SK-N-SH (cell line): Measurements from ENCODE around the gene CALN1. TPM values are rescaled to one million over a fixed set of nuclear protein-coding genes. Genes with fewer than 3 reads are reported as not detected.

Experiments
- CTCF ChIA-PET: fragments of 300-600, 350-600 bp; formaldehyde crosslinking; extraction: SDS; loops from one replicate; lab custom pipeline; 2021; lab: Yijun Ruan, JAX
- POLR2A ChIA-PET: fragments of 350-600 bp; sonication (Branson Sonifier 250); formaldehyde crosslinking; extraction: SDS; loops from one replicate; lab custom pipeline; 2020; ENCODE audit warnings: antibody characterized with exemption, inconsistent platforms; lab: Yijun Ruan, JAX
- DNase-seq: peaks from one replicate; pipeline ENCODE4 v3.0.0; 2012
- H2AFZ ChIP-seq: fragments of 200-600 bp; sonication (generic); 2 replicates; pipeline ENCODE4 v1.8.1; 2016; ENCODE audit warnings: antibody characterized with exemption, mild to moderate bottlenecking, low read depth
- H3F3A ChIP-seq: fragments of 200-600 bp; sonication (generic); replicated peaks from 2 replicates; pipeline ENCODE3; 2016; ENCODE audit warnings: antibody characterized with exemption, mild to moderate bottlenecking; ENCODE audit not compliant: insufficient read depth
- H3K27ac ChIP-seq, 2 experiments: fragments of 200-500 bp in 1 of 2; fragments of 200-600 bp in 1 of 2; sonication (Bioruptor generic) in 1 of 2; sonication (generic), shearing (Covaris generic) in 1 of 2; 2 replicates each; pipeline versions ENCODE4 v1.5.1 to v1.6.1; 2014 to 2016; ENCODE audit warnings: low read depth in 2 of 2, inconsistent platforms in 1 of 2, low read length in 1 of 2, mild to moderate bottlenecking in 1 of 2, mixed read lengths in 1 of 2
- H3K27me3 ChIP-seq: fragments of 200-600 bp; sonication (generic), shearing (Covaris generic); 2 replicates; pipeline ENCODE4 v1.6.1; 2016; ENCODE audit warnings: mixed run types; ENCODE audit not compliant: insufficient read depth
- H3K36me3 ChIP-seq, 2 experiments: fragments of 200-500 bp in 1 of 2; fragments of 200-600 bp in 1 of 2; sonication (Bioruptor generic) in 1 of 2; sonication (generic) in 1 of 2; replicated peaks in 1 of 2; 2 replicates each; pipeline versions ENCODE3 to v1.5.1; 2014 to 2016; ENCODE audit warnings: low read length in 1 of 2, mild to moderate bottlenecking in 1 of 2; ENCODE audit not compliant: insufficient read depth in 2 of 2, control insufficient read depth in 1 of 2
- H3K4me1 ChIP-seq, 2 experiments: fragments of 200-500 bp in 1 of 2; fragments of 200-600 bp in 1 of 2; sonication (Bioruptor generic) in 1 of 2; sonication (generic), shearing (Covaris generic) in 1 of 2; 2 replicates each; pipeline versions ENCODE4 v1.5.1 to v1.6.1; 2014 to 2016; ENCODE audit warnings: low read depth in 1 of 2, low read length in 1 of 2, mixed run types in 1 of 2; ENCODE audit not compliant: insufficient read depth in 2 of 2, control insufficient read depth in 1 of 2
- H3K4me2 ChIP-seq: fragments of 200-600 bp; sonication (generic), shearing (Covaris generic); 2 replicates; pipeline ENCODE4 v1.6.1; 2017; ENCODE audit warnings: mixed run types
- H3K4me3 ChIP-seq, 2 experiments: fragments of 200-500 bp in 1 of 2; fragments of 200-600 bp in 1 of 2; sonication (Bioruptor generic) in 1 of 2; sonication (generic), shearing (Covaris generic) in 1 of 2; 2 replicates each; pipeline versions ENCODE4 v1.5.1 to v1.8.1; 2014 to 2016; ENCODE audit warnings: low read depth in 2 of 2, inconsistent platforms in 1 of 2, low read length in 1 of 2, mild to moderate bottlenecking in 1 of 2, mixed read lengths in 1 of 2, moderate library complexity in 1 of 2
- H3K79me2 ChIP-seq: fragments of 200-600 bp; sonication (generic); 2 replicates; pipeline ENCODE4 v1.8.1; 2017; ENCODE audit warnings: mild to moderate bottlenecking; ENCODE audit not compliant: insufficient read depth
- H3K9ac ChIP-seq: fragments of 200-600 bp; sonication (generic); 2 replicates; pipeline ENCODE4 v1.6.1; 2017; ENCODE audit warnings: mixed run types
- H3K9me2 ChIP-seq: fragments of 200-600 bp; sonication (generic); 2 replicates; pipeline ENCODE4 v1.6.1; 2017; ENCODE audit warnings: mixed run types
- H3K9me3 ChIP-seq: fragments of 200-600 bp; sonication (generic); 2 replicates; pipeline ENCODE4 v1.6.1; 2017; ENCODE audit warnings: mixed run types, mild to moderate bottlenecking, moderate library complexity
- H4K20me1 ChIP-seq: fragments of 200-600 bp; sonication (generic); 2 replicates; pipeline ENCODE4 v1.6.1; 2017; ENCODE audit warnings: mild to moderate bottlenecking, mixed run types; ENCODE audit not compliant: insufficient read depth
- CHD2 ChIP-seq: fragments of 150-350 bp; IDR thresholded peaks from 2 replicates; pipeline ENCODE4 v1.6.1; 2018; ENCODE audit warnings: low read length; ENCODE audit not compliant: partially characterized antibody
- GATA2 ChIP-seq: sonication (generic); formaldehyde crosslinking; IDR thresholded peaks from 2 replicates; pipeline ENCODE4 v1.5.0; 2020; ENCODE audit warnings: mild to moderate bottlenecking, missing genetic modification reagents
- MXI1 ChIP-seq: IDR thresholded peaks from 2 replicates; pipeline ENCODE4 v1.6.1; 2012; ENCODE audit warnings: mild to moderate bottlenecking, low read depth, low read length, improper control_type of control experiment
- NFIC ChIP-seq: IDR thresholded peaks from 2 replicates; pipeline ENCODE4 v1.4.0; 2012; ENCODE audit warnings: borderline replicate concordance
- RAD21 ChIP-seq: IDR thresholded peaks from 2 replicates; pipeline ENCODE4 v1.6.1; 2012; ENCODE audit warnings: mild to moderate bottlenecking, low read length
- SMC3 ChIP-seq: IDR thresholded peaks from 2 replicates; pipeline ENCODE4 v1.6.1; 2012; ENCODE audit warnings: low read depth, low read length, improper control_type of control experiment
- TAF1 ChIP-seq: IDR thresholded peaks from 2 replicates; pipeline ENCODE4 v1.6.1; 2012; ENCODE audit warnings: low read depth, mild to moderate bottlenecking, low read length, moderate library complexity, borderline replicate concordance
- YY1 ChIP-seq: IDR thresholded peaks from 2 replicates; pipeline ENCODE4 v1.4.0; 2012; ENCODE audit warnings: low read depth, mild to moderate bottlenecking
- WGBS: methylation state at CpG from one replicate; pipeline ENCODE4 v1.1.6; 2017; ENCODE audit warnings: low lambda C conversion rate; 5-methylcytosine and 5-hydroxymethylcytosine counted together
- polyA plus RNA-seq, 3 experiments: library from polyadenylated mRNA; depleted of rRNA; stranded (reverse); fragments of >200 nt; gene quantifications; 2 replicates each; pipeline ENCODE4 v1.2.3, GENCODE V29; 2012
- TF ChIP-seq, protein P1 (sequence below): fragments of 200-600 bp; sonication (generic); IDR thresholded peaks from 2 replicates; pipeline ENCODE4 v1.6.1; 2017; ENCODE audit warnings: antibody characterized with exemption, mild to moderate bottlenecking, moderate library complexity
- TF ChIP-seq, protein P2 (sequence below): fragments of 150-350 bp; IDR thresholded peaks from 2 replicates; pipeline ENCODE4 v1.6.1; 2017; ENCODE audit warnings: antibody characterized with exemption, low read length, low read depth, borderline replicate concordance
- TF ChIP-seq, protein P3 (sequence below): IDR thresholded peaks from 2 replicates; pipeline ENCODE4 v1.6.1; 2012; ENCODE audit warnings: mild to moderate bottlenecking, low read depth, low read length, moderate library complexity

Gene CALN1
- polyA plus RNA-seq, 1 of the 3 experiments (the other 2 are of a cell fraction), result not detected

DNA sequence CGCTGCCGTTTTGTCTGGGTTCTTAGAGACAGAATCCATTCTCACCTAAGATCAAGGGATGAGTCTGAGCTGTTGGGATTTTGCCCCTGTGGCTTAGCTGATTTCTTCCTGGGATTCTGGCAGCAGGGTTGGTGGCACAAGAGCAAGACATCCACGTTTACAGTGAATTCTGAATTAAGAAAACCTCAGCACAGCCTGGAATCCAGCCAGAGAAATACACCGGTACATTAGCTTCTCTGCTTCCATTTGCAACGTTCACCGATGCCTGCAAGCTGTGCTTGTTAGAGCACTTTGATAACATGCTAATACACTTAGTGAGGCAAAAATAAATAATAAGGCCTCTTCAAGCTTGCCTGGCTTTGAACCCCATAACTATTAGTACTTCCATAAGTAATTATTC is 569.8 kb downstream of the CALN1 start:
- ChIA-PET CTCF (no interaction called here), POLR2A (no interaction called here)
- Histone ChIP-seq H3K9me2 (no peaks in the 10 kb centered on the region), H3K4me3 (no peak overlapping the region), H3K4me1 (no peaks in the 10 kb centered on the region), H3K27ac (no peak overlapping the region), H3F3A (no peaks in the 10 kb centered on the region), H2AFZ (no peak overlapping the region), H3K9ac (no peak overlapping the region), H3K4me2 (no peak overlapping the region), H4K20me1 (no peaks in the 10 kb centered on the region), H3K27me3 (no peaks in the 10 kb centered on the region), H3K9me3 (no peaks in the 10 kb centered on the region), H3K79me2 (no peaks in the 10 kb centered on the region), H3K36me3 (no peaks in the 10 kb centered on the region)
- no peak for DNase-seq
- TF ChIP-seq, protein P1, sequence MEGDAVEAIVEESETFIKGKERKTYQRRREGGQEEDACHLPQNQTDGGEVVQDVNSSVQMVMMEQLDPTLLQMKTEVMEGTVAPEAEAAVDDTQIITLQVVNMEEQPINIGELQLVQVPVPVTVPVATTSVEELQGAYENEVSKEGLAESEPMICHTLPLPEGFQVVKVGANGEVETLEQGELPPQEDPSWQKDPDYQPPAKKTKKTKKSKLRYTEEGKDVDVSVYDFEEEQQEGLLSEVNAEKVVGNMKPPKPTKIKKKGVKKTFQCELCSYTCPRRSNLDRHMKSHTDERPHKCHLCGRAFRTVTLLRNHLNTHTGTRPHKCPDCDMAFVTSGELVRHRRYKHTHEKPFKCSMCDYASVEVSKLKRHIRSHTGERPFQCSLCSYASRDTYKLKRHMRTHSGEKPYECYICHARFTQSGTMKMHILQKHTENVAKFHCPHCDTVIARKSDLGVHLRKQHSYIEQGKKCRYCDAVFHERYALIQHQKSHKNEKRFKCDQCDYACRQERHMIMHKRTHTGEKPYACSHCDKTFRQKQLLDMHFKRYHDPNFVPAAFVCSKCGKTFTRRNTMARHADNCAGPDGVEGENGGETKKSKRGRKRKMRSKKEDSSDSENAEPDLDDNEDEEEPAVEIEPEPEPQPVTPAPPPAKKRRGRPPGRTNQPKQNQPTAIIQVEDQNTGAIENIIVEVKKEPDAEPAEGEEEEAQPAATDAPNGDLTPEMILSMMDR, result no peak
- TF ChIP-seq CHD2 (no peak), SMC3 (no peak)
- WGBS, result 0% methylated on average over 6 of the region's 6 CpGs

DNA sequence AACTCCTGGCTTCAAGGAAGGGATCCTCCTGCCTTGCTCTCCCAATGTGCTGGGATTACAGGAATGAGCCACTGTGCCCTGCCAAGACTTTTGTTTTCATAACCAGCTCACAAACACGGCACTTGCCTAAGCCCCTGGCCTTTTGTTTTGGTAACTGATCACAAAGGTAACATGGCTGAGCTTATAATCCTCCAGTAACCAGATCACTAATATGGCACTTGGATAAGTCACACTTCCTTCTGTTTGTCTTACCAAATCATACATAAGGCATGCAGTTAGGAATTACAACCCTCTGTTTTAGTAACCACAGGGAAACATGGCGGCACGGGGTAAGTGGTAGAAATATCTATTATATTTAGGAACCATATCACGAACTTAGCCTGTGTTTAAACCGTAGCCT is 577.1 kb downstream of the CALN1 start:
- no peaks in the 10 kb centered on the region for H3K9me2 ChIP-seq
- POLR2A ChIA-PET, result no interaction called here
- H3K4me1 ChIP-seq, result no peaks in the 10 kb centered on the region
- no peaks in the 10 kb centered on the region for H3K27me3 ChIP-seq
- H2AFZ ChIP-seq, result no peak overlapping the region
- no peaks in the 10 kb centered on the region for H3K9me3 ChIP-seq
- H3K9ac ChIP-seq, result no peak overlapping the region
- H3K4me2 ChIP-seq, result no peak overlapping the region
- no peaks in the 10 kb centered on the region for H3K36me3 ChIP-seq
- WGBS, result 10% methylated on average over 5 of the region's 5 CpGs
- no peak overlapping the region for H3K4me3 ChIP-seq
- CTCF ChIA-PET, result interaction anchor here (0.9 kb wide), 2 partner anchors 15 to 20 kb away, joined by 3 to 5 read pairs; no protein-coding TSS in a partner anchor
- H4K20me1 ChIP-seq, result no peaks in the 10 kb centered on the region
- no peak for DNase-seq
- no peak overlapping the region for H3K27ac ChIP-seq
- H3F3A ChIP-seq, result no peaks in the 10 kb centered on the region
- H3K79me2 ChIP-seq, result no peaks in the 10 kb centered on the region
- no peak for TF ChIP-seq GATA2 (CRISPR knock-in tag)
- no peak for TF ChIP-seq YY1
- TF ChIP-seq, protein P2, sequence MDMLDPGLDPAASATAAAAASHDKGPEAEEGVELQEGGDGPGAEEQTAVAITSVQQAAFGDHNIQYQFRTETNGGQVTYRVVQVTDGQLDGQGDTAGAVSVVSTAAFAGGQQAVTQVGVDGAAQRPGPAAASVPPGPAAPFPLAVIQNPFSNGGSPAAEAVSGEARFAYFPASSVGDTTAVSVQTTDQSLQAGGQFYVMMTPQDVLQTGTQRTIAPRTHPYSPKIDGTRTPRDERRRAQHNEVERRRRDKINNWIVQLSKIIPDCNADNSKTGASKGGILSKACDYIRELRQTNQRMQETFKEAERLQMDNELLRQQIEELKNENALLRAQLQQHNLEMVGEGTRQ, result no peak
- TF ChIP-seq RAD21, result no peak
- TF ChIP-seq MXI1, result no peak
- TF ChIP-seq, protein P1, result no peak
- no peak for TF ChIP-seq NFIC
- TF ChIP-seq TAF1, result no peak
- TF ChIP-seq, protein P3, sequence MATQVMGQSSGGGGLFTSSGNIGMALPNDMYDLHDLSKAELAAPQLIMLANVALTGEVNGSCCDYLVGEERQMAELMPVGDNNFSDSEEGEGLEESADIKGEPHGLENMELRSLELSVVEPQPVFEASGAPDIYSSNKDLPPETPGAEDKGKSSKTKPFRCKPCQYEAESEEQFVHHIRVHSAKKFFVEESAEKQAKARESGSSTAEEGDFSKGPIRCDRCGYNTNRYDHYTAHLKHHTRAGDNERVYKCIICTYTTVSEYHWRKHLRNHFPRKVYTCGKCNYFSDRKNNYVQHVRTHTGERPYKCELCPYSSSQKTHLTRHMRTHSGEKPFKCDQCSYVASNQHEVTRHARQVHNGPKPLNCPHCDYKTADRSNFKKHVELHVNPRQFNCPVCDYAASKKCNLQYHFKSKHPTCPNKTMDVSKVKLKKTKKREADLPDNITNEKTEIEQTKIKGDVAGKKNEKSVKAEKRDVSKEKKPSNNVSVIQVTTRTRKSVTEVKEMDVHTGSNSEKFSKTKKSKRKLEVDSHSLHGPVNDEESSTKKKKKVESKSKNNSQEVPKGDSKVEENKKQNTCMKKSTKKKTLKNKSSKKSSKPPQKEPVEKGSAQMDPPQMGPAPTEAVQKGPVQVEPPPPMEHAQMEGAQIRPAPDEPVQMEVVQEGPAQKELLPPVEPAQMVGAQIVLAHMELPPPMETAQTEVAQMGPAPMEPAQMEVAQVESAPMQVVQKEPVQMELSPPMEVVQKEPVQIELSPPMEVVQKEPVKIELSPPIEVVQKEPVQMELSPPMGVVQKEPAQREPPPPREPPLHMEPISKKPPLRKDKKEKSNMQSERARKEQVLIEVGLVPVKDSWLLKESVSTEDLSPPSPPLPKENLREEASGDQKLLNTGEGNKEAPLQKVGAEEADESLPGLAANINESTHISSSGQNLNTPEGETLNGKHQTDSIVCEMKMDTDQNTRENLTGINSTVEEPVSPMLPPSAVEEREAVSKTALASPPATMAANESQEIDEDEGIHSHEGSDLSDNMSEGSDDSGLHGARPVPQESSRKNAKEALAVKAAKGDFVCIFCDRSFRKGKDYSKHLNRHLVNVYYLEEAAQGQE, result no peak
